GM19438 (cell line): Measurements from ENCODE around the gene SERP2.
"Not testable (repeated sequence)": the region's sequence is repeated elsewhere in the genome, so short reads cannot be mapped to it uniquely, and the experiment has no call there.

Experiments
- ATAC-seq: cut with Tn5 transposase; IDR thresholded peaks from one replicate; pipeline ENCODE4 v1.9.1; 2021; ENCODE audit warnings: low read depth; ENCODE audit not compliant: unreplicated experiment

SERP2 gene

GRCh38 chr13:44373601-44374347, at the start of gene SERP2:
SERP2 (plus strand) TSS chr13:44373824; CDS start chr13:44374026, 202 bp downstream.
- no peak for ATAC-seq

GRCh38 chr13:44326961-44327360, 46.7 kb upstream of the SERP2 start:
- no peak for ATAC-seq

GRCh38 chr13:44329041-44329440, 44.6 kb upstream of the SERP2 start:
- ATAC-seq: not testable (repeated sequence)

- no peak for ATAC-seq
Measured at GRCh38 chr13:44329909-44330545, 43.6 kb upstream of the SERP2 start.

GRCh38 chr13:44331446-44331845, 42.2 kb upstream of the SERP2 start:
- no peak for ATAC-seq

DNA sequence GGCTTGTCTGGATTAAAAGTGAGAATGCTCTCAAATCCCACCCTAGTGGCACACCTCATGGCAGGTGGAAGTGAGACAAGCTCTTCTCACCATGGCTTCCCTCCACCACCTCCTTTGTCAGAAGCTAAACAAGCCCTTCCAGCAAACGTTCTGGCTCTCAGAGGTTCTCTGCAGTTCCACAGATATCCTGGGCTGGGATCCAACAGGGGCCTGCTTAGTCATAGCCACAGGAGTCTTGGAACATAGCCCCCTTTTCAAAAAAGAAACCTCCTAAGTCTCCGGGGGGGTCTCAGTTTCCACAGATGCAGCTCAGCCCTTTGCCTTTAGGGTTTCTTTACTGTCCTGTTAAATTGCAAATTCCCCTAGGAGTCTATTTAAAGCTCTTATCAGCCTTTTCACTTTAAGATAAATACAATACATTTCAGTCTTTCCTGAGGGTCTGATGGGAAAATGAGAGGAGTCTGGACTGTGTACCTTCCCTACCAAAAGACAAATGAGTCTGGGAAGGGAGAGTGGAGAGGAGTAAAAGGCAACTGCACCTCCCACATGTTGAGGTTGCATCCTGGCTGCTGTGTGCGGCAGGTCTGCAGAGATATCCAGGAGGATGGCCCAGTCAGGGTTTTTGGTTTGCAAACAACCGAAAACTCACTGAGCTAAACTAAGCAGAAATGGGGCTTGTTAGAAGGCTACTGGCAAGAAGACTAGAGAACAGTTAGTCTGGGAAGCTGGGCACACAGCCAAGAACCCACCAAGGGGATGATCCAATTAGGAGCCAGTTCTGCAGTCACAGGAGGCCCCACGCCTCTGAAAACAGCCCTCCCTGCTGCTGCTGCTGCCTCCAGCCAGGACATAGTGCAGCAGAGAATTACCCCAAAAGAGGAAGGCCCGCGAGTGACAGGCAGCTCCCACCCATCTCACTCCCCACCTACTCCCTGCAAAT, 41.4 kb upstream of the SERP2 start:
- ATAC-seq: no peak

DNA sequence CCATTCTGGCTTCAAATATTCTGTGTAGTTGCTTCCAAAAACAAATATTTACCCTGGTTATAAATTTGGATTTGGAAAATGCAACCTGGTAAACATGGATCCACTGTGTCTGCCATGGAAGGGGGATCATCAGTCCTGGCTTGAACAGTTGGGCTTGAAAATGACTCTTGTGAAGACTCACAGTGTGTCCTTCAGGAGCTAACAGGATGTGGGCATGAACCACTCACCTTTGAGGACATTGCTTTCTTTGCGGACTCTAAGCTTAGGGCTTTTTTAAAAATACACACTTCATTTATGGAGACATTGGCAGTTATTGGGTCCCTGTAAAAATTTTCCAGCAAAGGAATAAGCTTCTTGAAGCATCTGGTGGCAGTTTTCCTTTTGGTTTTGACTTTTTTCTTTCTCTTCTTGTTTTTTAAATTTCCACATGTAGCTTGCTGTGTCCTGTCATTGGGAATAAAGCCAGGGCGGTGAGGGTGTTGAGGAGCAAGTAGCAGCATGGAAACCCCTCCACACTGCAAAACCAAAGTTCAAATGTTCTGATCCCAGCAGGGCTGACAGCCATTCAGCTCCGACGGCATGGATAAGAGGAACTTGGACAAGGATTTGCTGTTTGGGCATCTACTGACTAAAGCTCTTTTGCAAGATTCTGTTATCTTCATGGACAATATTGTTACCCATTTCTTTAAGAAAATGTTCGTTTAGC, 39.5 kb upstream of the SERP2 start:
- no peak for ATAC-seq

DNA sequence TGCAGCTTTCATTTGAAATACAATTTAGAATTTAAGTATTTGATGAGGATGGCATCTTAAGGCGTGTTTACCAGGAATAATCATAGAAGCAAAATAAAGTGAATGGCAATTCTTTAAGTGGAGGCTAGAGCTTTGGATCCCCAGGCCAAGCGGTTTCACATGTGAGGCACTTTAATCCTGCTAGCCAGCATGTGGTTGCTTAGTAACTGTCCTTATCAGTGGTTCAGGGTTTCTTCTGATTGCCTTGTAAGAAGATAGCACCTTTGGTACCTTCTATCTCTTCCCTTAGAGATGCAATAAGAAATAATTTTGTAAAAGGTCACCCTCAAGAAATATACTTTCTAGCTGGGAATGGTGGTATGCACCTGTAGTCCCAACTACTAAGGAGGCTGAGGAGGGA, 38.9 kb upstream of the SERP2 start:
- ATAC-seq: no peak

DNA sequence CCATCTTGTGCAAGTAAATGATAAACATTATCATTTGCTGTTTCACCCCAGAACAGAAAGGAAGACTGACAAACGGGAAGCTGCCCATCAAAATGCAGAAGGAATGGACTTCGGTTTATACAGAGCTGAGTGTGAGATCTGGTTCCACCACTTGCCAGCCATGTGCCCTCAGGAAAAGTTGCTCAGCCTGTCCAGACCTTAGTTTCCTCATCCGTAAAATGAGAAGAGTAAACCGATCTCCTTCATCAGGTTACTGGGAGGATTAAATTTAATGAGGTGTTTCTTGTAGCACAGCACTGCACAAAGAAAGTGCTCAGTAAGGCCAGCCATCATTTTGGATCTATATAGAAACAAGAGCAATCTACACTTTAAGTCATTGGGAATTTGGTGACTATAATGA, 36.7 kb upstream of the SERP2 start:
- no peak for ATAC-seq

- no peak for ATAC-seq
Measured at GRCh38 chr13:44337581-44337980, 36.0 kb upstream of the SERP2 start.

DNA sequence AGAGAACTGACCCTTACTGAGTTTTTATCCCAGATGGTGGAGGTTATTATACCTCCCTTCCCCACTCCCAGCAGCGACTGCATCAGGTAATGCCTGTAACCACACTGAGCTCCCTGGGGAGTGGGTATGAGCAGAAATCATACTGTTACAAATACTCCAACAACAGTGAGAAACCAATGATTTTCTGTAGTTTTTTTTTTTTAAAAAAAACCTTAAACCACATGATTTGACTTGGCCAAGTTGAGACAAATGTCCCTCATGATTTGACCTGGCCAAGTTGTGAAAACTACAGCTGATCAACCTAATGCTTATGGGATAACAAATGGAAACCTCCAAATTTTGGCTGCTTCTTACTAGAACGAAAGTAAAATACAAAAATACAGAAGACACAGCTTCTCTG, 33.1 kb upstream of the SERP2 start:
- ATAC-seq: no peak

- no peak for ATAC-seq
Measured at GRCh38 chr13:44342741-44343140, 30.9 kb upstream of the SERP2 start.

DNA sequence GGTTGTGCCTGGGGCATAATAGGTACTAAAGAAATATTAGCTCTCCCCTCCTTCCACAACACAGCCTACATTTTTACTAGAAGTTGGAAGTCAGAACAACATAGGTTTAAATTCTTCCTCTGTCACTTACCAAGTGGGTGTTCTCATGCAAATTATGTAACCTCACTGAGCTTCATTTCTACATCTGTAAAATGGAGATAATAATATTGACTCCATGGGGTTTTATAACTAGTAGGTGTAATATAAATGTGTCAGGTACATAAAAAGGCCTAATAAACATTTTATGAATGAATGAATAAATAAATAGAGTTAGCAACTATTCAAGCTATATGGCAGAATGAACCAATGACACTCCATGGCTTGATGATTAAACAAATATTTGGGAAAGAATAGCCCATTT, 27.1 kb upstream of the SERP2 start:
- ATAC-seq: no peak

DNA sequence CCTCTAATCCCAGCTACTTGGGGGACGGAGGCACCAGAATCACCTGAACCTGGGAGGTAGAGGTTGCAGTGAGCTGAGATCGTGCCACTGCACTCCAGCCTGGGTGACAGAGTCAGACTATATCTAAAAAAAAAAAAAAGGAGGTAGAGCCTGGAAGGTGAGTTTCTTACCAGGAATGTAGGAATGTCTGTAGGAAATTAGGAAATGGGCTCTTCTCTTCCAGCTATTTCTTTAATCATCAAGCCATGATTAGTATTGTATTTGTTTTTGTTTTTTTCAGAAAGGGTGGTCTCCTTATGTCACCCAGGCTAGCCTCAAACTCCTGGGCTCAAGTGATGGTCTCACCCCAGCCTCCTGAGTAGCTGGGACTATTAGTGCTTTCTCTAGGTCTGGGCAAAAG, 26.3 kb upstream of the SERP2 start:
- no peak for ATAC-seq

DNA sequence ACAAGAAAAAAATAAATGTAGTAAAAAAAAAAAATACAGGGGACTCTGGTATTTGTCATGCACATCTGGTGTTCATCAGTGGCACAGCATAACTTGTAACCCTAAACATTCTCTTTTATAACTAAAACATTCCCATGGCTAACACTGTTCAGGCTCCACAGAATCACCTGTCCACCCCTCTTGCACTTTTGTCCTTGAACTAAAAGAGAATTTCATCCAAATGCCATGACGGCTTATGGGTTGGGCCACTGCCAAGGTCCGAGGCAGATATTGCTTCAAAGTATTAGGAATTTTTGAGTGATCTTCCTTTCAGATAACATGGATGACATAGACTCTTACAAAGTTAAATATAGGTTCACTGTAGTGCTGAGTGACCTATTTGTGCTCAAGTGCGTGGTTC, 25.7 kb upstream of the SERP2 start:
- no peak for ATAC-seq

DNA sequence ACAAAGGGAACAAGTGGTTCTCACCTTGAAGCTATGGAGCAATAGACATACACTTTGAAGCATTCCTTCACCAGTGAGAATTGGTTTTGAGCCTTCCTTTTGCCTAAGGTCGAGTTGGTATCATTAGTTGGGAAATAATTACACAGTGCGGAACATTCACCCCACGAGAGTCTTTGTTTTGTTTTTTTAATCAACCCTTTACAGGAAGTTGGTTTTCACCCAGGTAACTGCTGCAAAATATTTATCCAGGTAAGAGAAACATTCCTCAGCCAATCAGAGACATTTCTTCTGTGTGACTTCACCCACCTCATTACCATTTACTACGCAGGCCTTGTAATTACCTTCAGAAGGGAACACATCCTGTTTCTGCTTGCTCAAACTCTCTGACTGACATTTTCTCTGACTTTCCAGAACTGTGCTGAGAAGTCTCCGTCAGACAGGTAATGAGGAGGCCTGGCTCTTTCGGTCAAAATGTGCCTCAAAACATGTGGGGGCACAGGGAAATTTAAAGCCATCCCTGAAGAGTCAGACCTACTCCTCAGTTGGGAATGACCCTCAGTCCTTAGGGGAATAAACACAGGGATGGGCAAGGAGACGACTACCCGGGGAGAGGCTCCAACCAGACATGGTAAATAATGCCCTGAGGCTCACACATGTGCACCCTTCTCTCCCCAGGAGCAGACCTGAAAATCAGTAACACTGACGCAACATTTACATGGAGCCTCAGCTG, 22.7 kb upstream of the SERP2 start:
- ATAC-seq: no peak

DNA sequence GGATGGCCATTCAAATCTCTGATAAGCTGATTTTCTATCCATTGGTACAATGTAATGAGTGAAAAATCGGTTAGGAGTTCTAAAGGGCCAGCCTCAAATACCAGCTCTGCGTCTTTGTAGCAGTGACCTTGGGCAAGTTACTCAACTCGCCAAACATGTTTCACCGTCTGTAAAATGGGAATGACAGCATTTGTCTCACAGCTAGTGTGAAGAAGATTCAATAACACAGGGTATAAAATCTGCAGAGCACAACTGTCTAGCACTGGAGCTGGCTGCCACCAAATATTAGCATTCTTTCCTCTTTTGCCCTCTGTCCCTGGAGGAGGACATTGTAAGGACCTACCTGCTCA, 22.1 kb upstream of the SERP2 start:
- no peak for ATAC-seq

- no peak for ATAC-seq
Measured at GRCh38 chr13:44352202-44352601, 21.4 kb upstream of the SERP2 start.

DNA sequence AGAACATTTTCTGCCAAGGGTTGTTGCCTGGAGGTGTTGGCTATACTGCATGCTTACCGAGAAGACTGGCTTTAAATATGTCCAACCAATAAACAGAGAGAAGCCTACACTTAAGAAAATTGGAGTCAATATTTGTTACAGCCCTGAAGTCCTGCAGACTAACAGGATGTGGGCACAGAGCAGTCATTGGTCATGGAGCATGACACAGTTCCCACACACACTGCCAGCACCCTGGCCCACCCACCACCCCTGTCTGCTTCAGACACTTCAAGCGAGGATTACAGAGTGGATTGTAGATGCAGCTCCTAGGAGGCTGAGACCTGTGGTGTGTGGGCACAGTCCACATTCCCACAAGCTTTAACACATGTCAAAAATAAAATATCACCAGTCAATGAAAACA, 21.0 kb upstream of the SERP2 start:
- no peak for ATAC-seq

DNA sequence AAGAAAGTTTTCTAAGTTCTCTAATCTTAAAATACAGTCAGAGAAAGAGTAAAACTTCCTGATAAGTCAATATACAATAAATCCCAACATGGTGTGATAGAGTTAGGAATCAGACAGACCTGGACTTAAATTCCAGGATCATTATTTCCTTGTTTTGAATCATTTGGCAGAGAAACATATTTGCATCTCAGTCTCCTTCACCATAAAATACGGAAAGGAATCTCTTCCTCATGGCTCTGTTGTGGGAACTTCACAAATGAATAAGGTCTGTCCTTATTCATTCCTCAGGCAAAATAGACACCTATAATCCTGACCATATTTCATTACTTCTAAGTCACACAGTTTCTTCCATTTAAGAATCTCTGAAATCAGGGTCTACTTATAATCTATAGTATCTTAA, 19.3 kb upstream of the SERP2 start:
- ATAC-seq: no peak
